ENCODE measurements around the gene KLF15. TPM values are rescaled to one million over a fixed set of nuclear protein-coding genes. Genes with fewer than 3 reads are reported as not detected.
A peak's percentile ranks its signal among the peaks of the same experiment; 100 is the strongest.

Gene KLF15
- total RNA-seq, 4 donors from 2014 or later = 9.6 to 31.3 (median 19.2) TPM

- DNase-seq (ENCODE audit: low spot score in 2 of 2) = no peak
- intact Hi-C loops (cut with DNase I; ENCODE audit: low total_unique reads) = no loop called here
- no peak overlapping the region for H3K4me3 ChIP-seq (ENCODE audit: low read depth, poor library complexity, severe bottlenecking)
- WGBS, 2 donors = 33% methylated on average over 2 of the region's 2 CpGs
- no peak for TF ChIP-seq POLR2A (IDR thresholded peaks at IDR 0.05)
- no peak for TF ChIP-seq CTCF (IDR thresholded peaks at IDR 0.05)
Observed at GRCh38 chr3:126381966-126382365, 24.8 kb upstream of the KLF15 start.

GRCh38 chr3:126380011-126380768 is 23.0 kb upstream of the KLF15 start:
- no peak overlapping the region for H3K4me3 ChIP-seq (ENCODE audit: low read depth, poor library complexity, severe bottlenecking)
- DNase-seq (ENCODE audit: low spot score in 2 of 2) = peak in 1 of 2 donors; percentile 83
- no peak for TF ChIP-seq CTCF (IDR thresholded peaks at IDR 0.05)
- 74 to 83% methylated on average over 17 of the region's 17 CpGs for WGBS, 2 donors
- intact Hi-C loops (cut with DNase I; ENCODE audit: low total_unique reads) = no loop called here

- WGBS, 2 donors = 70 to 81% methylated on average over 4 to 6 of the region's 6 CpGs
- peak in 1 of 2 donors; percentile 66 for DNase-seq (ENCODE audit: low spot score in 2 of 2)
- H3K4me3 ChIP-seq (ENCODE audit: low read depth, poor library complexity, severe bottlenecking) = no peak overlapping the region
- TF ChIP-seq POLR2A (IDR thresholded peaks at IDR 0.05) (no peak), CTCF (IDR thresholded peaks at IDR 0.05) (no peak)
- intact Hi-C loops (cut with DNase I; ENCODE audit: low total_unique reads) = no loop called here
Observed at GRCh38 chr3:126378341-126378751, 21.1 kb upstream of the KLF15 start.

GRCh38 chr3:126377211-126377610 is 20.0 kb upstream of the KLF15 start:
- intact Hi-C loops (cut with DNase I; ENCODE audit: low total_unique reads) = no loop called here
- peak in 1 of 2 donors; percentile 59 for DNase-seq (ENCODE audit: low spot score in 2 of 2)
- H3K4me3 ChIP-seq (ENCODE audit: low read depth, poor library complexity, severe bottlenecking) = no peak overlapping the region
- no peak for TF ChIP-seq CTCF (IDR thresholded peaks at IDR 0.05)
- TF ChIP-seq POLR2A (IDR thresholded peaks at IDR 0.05) = no peak
- 95 to 100% methylated on average over 3 of the region's 3 CpGs for WGBS, 2 donors

GRCh38 chr3:126376444-126376843 is 19.2 kb upstream of the KLF15 start:
- peak in 1 of 2 donors; percentile 63 for DNase-seq (ENCODE audit: low spot score in 2 of 2)
- intact Hi-C loops (cut with DNase I; ENCODE audit: low total_unique reads) = no loop called here
- TF ChIP-seq CTCF (IDR thresholded peaks at IDR 0.05) (no peak), POLR2A (IDR thresholded peaks at IDR 0.05) (no peak)
- 15 to 38% methylated on average over 3 of the region's 3 CpGs for WGBS, 2 donors
- no peak overlapping the region for H3K4me3 ChIP-seq (ENCODE audit: low read depth, poor library complexity, severe bottlenecking)

Measured in lower leg skin (tissue), 4 donors.